Testis (tissue), 2 donors: ENCODE results near the gene SPARC.

ENCODE experiments used
- CTCF ChIP-seq, 3 experiments: fragments of 450-650 bp in 2 of 3; fragments of 200-600 bp in 1 of 3; sonication (generic) in 1 of 3; IDR thresholded peaks; one replicate each; pipeline ENCODE4 v1.5.1; 2016 to 2019; ENCODE audit warnings: antibody characterized with exemption in 3 of 3, mild to moderate bottlenecking in 2 of 3, moderate library complexity in 1 of 3
- POLR2A ChIP-seq: fragments of 450-650 bp; IDR thresholded peaks from one replicate; pipeline ENCODE4 v1.6.1; 2017; ENCODE audit warnings: antibody characterized with exemption, mild to moderate bottlenecking, moderate library complexity

DNA sequence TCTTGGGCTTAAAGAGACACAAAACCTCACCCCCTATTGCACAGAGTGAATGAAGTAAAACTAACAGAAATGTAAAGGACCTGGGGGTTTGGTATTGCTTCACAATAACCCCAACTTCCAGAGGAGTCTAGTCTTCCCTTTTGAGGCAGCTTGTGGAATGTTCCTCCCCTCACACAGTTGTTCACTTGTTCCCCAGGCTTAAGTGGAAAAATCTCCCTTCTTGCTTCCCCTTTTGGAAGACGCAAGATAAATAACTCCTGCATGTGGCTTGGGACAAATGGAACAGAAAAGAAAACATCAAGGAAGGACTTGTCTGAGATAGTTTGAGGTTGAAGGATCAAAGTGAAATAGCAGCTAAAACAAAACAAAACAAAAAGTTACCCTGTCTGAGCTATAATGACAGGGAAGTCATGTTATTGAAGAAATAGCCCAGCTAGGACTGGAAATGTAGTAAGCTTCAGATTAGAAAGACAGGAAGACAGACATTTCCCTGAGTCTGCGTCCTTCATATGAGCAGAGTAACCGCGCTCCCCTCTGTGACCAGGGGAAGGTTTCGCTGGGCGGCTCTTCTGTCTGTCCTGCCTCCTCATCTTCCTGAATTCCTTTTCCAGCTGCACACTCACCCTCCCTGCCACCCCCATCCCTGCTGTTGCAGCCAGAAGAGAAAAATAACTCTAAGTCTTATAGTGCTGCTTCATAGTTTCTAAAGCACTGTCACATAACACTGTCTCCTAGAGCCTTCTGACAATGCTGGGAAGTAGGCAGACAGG, 8.8 kb downstream of the SPARC start:
- TF ChIP-seq POLR2A (no peak), CTCF (IDR thresholded peaks at IDR 0.05) (no peak)
